Uterus (tissue), 4 donors: ENCODE measurements around the gene STX16. TPM values are rescaled to one million over a fixed set of nuclear protein-coding genes. Genes with fewer than 3 reads are reported as not detected.
A peak's percentile ranks its signal among the peaks of the same experiment; 100 is the strongest.

ENCODE experiments used
- DNase-seq, 2 donors: peaks; one replicate each; pipeline ENCODE4 v3.0.0-alpha.2; 2019 to 2020
- H3K27ac ChIP-seq, 2 donors: fragments of 200-600 bp; sonication (generic); 1 replicate in 1 of 2; 2 replicates in 1 of 2; pipeline ENCODE4 v1.5.1; 2016 to 2018
- H3K27me3 ChIP-seq, 2 donors: fragments of 200-600 bp; sonication (generic); one replicate each; pipeline ENCODE4 v1.5.1; 2018 to 2019; ENCODE audit warnings: control low read depth in 1 of 2
- H3K36me3 ChIP-seq, 2 donors: fragments of 200-600 bp; sonication (generic); one replicate each; pipeline ENCODE4 v1.5.1; 2019; ENCODE audit warnings: control low read depth in 1 of 2
- H3K4me1 ChIP-seq, 2 donors: fragments of 200-600 bp; sonication (generic); one replicate each; pipeline ENCODE4 v1.5.1; 2018 to 2019; ENCODE audit warnings: control low read depth in 1 of 2
- H3K4me3 ChIP-seq, 2 donors: fragments of 200-600 bp; sonication (generic); 1 replicate in 1 of 2; 2 replicates in 1 of 2; pipeline ENCODE4 v1.5.1; 2018 to 2019; ENCODE audit warnings: mild to moderate bottlenecking in 1 of 2
- H3K9me3 ChIP-seq, 2 donors: fragments of 200-600 bp; sonication (generic); one replicate each; pipeline ENCODE4 v1.5.1; 2019; ENCODE audit warnings: control low read depth in 1 of 2
- CTCF ChIP-seq, 4 experiments: fragments of 200-600 bp in 2 of 4; fragments of 450-650 bp in 2 of 4; sonication (generic) in 2 of 4; IDR thresholded peaks; one replicate each; pipeline ENCODE4 v1.5.1; 2016 to 2019; ENCODE audit warnings: antibody characterized with exemption in 4 of 4, mild to moderate bottlenecking in 2 of 4, moderate library complexity in 1 of 4
- POLR2A ChIP-seq, 2 donors: fragments of 450-650 bp; IDR thresholded peaks; one replicate each; pipeline ENCODE4 v1.6.1; 2016; ENCODE audit warnings: antibody characterized with exemption in 2 of 2, mild to moderate bottlenecking in 1 of 2, moderate library complexity in 1 of 2
- intact Hi-C: fragments of 100-400 bp; cut with DNase I; formaldehyde crosslinking; loops from one replicate; pipeline ENCODE4 v1.15.1; 2023; ENCODE audit warnings: low total_unique reads
- total RNA-seq, 4 donors: library from RNA; depleted of rRNA in 3 of 4; stranded (reverse); fragments of >200 nt in 3 of 4; gene quantifications; one replicate each; pipeline versions ENCODE4 v1.1.0 to v1.2.4, GENCODE V29; 2014 to 2023
- donor health status: DM: yes; HTN: yes; CAD: no.

Gene STX16
- total RNA-seq, 4 donors from 2014 or later: 32.6 to 82.7 (median 60.8) TPM

- no peaks in the 10 kb centered on the region for H3K27me3 ChIP-seq
- H3K36me3 ChIP-seq: no peaks in the 10 kb centered on the region
- no peaks in the 10 kb centered on the region for H3K9me3 ChIP-seq
- peak; percentile 49 to 60 for DNase-seq
- TF ChIP-seq POLR2A (IDR thresholded peaks at IDR 0.05) (no peak), CTCF (IDR thresholded peaks at IDR 0.05) (peak in 3 of 4 experiments; percentile 20 to 75 (median 68))
- H3K4me3 ChIP-seq: peak within 1 kb of the TSS; percentile 32 to 58
- peak within 1 kb of the TSS; percentile 91 to 94 for H3K27ac ChIP-seq
- peaks cover 0 to 11% of the 10 kb centered on the region in 2 donors for H3K4me1 ChIP-seq
- intact Hi-C loops: no loop called here
Observed at GRCh38 chr20:58692579-58693225, 41.6 kb downstream of the STX16 start, which contains the start of gene NPEPL1. NPEPL1 (plus strand) TSS chr20:58692800; CDS start chr20:58692901, 101 bp downstream.

- no peaks in the 10 kb centered on the region for H3K9me3 ChIP-seq
- no peaks in the 10 kb centered on the region for H3K27me3 ChIP-seq
- intact Hi-C loops: no loop called here
- no peak for DNase-seq
- TF ChIP-seq POLR2A (IDR thresholded peaks at IDR 0.05) (no peak), CTCF (IDR thresholded peaks at IDR 0.05) (no peak)
- peak overlapping the region; percentile 32 to 58 for H3K4me3 ChIP-seq
- no peaks in the 10 kb centered on the region for H3K36me3 ChIP-seq
- peaks cover 0 to 11% of the 10 kb centered on the region in 2 donors for H3K4me1 ChIP-seq
- peak overlapping the region; percentile 66 to 91 for H3K27ac ChIP-seq
Observed at GRCh38 chr20:58693226-58694006, 42.3 kb downstream of the STX16 start.

GRCh38 chr20:58694241-58695083 is 43.4 kb downstream of the STX16 start:
- intact Hi-C loops: no loop called here
- H3K9me3 ChIP-seq: no peaks in the 10 kb centered on the region
- TF ChIP-seq CTCF (IDR thresholded peaks at IDR 0.05) (no peak), POLR2A (IDR thresholded peaks at IDR 0.05) (no peak)
- H3K27me3 ChIP-seq: no peaks in the 10 kb centered on the region
- H3K27ac ChIP-seq: no peak overlapping the region
- H3K4me1 ChIP-seq: peaks cover 0 to 11% of the 10 kb centered on the region in 2 donors
- no peak for DNase-seq
- H3K4me3 ChIP-seq: no peak overlapping the region
- no peaks in the 10 kb centered on the region for H3K36me3 ChIP-seq

DNA sequence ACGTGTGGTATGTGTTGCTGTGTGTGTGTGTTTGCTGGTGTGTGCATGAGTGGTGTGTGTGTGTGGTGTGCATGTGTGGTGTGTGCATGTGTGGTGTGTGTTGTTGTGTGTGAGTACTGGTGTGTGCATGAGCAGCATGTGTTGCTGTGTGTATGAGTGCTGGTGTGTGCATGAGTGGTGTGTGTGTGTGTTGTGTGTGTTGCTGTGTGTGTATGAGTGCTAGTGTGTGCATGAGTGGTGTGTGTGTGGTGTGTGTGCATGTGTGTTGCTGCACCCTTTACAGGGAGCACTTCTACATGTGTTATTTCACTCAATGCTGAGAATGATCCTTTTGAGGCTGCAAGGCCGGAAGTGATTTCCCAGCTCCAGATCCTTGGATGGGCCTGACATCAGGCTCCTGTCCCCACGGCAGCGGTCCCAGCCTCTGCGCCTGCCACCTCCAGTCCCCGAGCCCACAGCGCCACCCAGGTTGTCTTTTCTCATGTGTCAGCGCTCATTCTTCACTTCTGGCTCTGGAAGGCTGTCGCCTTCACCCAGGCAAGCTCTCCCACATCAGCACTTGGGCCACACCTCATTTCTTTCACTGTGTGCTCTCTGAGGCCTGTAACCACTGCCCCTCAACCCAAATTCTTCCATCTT is 44.1 kb downstream of the STX16 start:
- H3K4me1 ChIP-seq: peaks cover 0 to 11% of the 10 kb centered on the region in 2 donors
- no peaks in the 10 kb centered on the region for H3K36me3 ChIP-seq
- no peaks in the 10 kb centered on the region for H3K9me3 ChIP-seq
- no peak overlapping the region for H3K4me3 ChIP-seq
- H3K27me3 ChIP-seq: no peaks in the 10 kb centered on the region
- DNase-seq: peak in 1 of 2 donors; percentile 7
- intact Hi-C loops: no loop called here
- TF ChIP-seq POLR2A (IDR thresholded peaks at IDR 0.05) (no peak), CTCF (IDR thresholded peaks at IDR 0.05) (no peak)
- H3K27ac ChIP-seq: no peak overlapping the region
